HG02798 (cell line): ENCODE measurements around the gene CAPN2.
"Not testable (repeated sequence)": the region's sequence is repeated elsewhere in the genome, so short reads cannot be mapped to it uniquely, and the experiment has no call there.

Experiments
- ATAC-seq: cut with Tn5 transposase; IDR thresholded peaks from one replicate; pipeline ENCODE4 v1.9.1; 2021; ENCODE audit warnings: mild to moderate bottlenecking; ENCODE audit not compliant: unreplicated experiment, poor library complexity

Gene CAPN2

GRCh38 chr1:223815865-223816264, 103.5 kb downstream of the CAPN2 start:
- no peak for ATAC-seq

GRCh38 chr1:223817265-223817664, 104.9 kb downstream of the CAPN2 start:
- ATAC-seq = not testable (repeated sequence)

GRCh38 chr1:223819730-223820514, 107.6 kb downstream of the CAPN2 start:
- ATAC-seq = no peak

GRCh38 chr1:223820515-223820858, 108.1 kb downstream of the CAPN2 start:
- ATAC-seq = no peak

GRCh38 chr1:223820971-223821370, 108.6 kb downstream of the CAPN2 start:
- ATAC-seq = no peak

GRCh38 chr1:223824287-223824686, 111.9 kb downstream of the CAPN2 start:
- ATAC-seq = no peak

GRCh38 chr1:223824712-223825111, 112.4 kb downstream of the CAPN2 start:
- ATAC-seq = no peak
